ENCODE results near the gene HDAC9.

GRCh38 chr7:18913106-18913505 lies 417.6 kb downstream of the HDAC9 start:
- TF ChIP-seq POLR2A (IDR thresholded peaks at IDR 0.05) (no peak), CTCF (IDR thresholded peaks at IDR 0.05) (no peak)
